Pancreas (tissue), 10 donors: Measurements from ENCODE around the gene DNTT. TPM values are rescaled to one million over a fixed set of nuclear protein-coding genes. Genes with fewer than 3 reads are reported as not detected.
A peak's percentile ranks its signal among the peaks of the same experiment; 100 is the strongest.

Source experiments
- ATAC-seq, 4 donors: fragments of 200-7000 bp; cut with Tn5 transposase; one replicate each; pipeline versions ENCODE4 v1.8.0 to v1.9.1; 2020; ENCODE audit warnings: mild to moderate bottlenecking in 4 of 4, moderate library complexity in 4 of 4
- DNase-seq, 6 donors: peaks; one replicate each; pipeline ENCODE4 v3.0.0-alpha.2; 2020
- FAIRE-seq: peaks from 2 replicates; lab custom pipeline; 2012; peaks lifted over from hg19 to GRCh38; lab: Jason Lieb, UNC
- H3K27ac ChIP-seq, 4 donors: fragments of 200-600 bp; sonication (generic); 1 replicate in 3 of 4; 2 replicates in 1 of 4; pipeline versions ENCODE4 v1.5.0 to v1.8.0; 2020
- H3K27me3 ChIP-seq, 4 donors: fragments of 200-600 bp; one replicate each; pipeline ENCODE4 v1.8.0; 2021
- H3K36me3 ChIP-seq, 3 donors: fragments of 200-600 bp; sonication (generic) in 1 of 3; one replicate each; pipeline versions ENCODE4 v1.5.0 to v1.8.0; 2020 to 2021
- H3K4me1 ChIP-seq, 3 donors: fragments of 200-600 bp; one replicate each; pipeline ENCODE4 v1.8.0; 2021
- H3K4me3 ChIP-seq, 4 donors: fragments of 200-600 bp; sonication (generic) in 2 of 4; one replicate each; pipeline versions ENCODE4 v1.5.0 to v1.8.0; 2020 to 2021
- H3K9me3 ChIP-seq, 4 donors: fragments of 200-600 bp; one replicate each; pipeline ENCODE4 v1.8.0; 2021
- WGBS, 2 donors: extraction: QIAGEN DNeasy Blood & Tissue Kit; methylation state at CpG; one replicate each; pipeline ENCODE4 v1.1.7; 2013; 5-methylcytosine and 5-hydroxymethylcytosine counted together
- intact Hi-C, 3 donors: fragments of 100-400 bp; cut with DNase I; formaldehyde crosslinking; loops; one replicate each; pipeline versions ENCODE4 v1.11.1 to v1.14.2; 2022
- polyA plus RNA-seq, 2 donors: library from polyadenylated mRNA; stranded (reverse); fragments of 200-250 nt; gene quantifications; one replicate each; pipeline ENCODE4 v1.2.3, GENCODE V29; 2013
- total RNA-seq, 6 donors: library from RNA; stranded (reverse); fragmentation: NEBNext Ultra II Directional in 4 of 6; extraction: Animal tissue kit (Norgen Biotek cat#: 25700) in 4 of 6; gene quantifications; one replicate each; pipeline versions ENCODE4 v1.2.1 to v1.2.4, GENCODE V29; 2021 to 2023
- TF ChIP-seq, protein P1 (sequence below), 4 donors: fragments of 200-600 bp; sonication (generic) in 3 of 4; IDR thresholded peaks; one replicate each; pipeline versions ENCODE4 v1.5.0 to v1.8.0; 2021; ENCODE audit warnings: antibody characterized with exemption in 4 of 4
- donor health status: healthy with polysubstance abuse.
- donor health status: DM: no; HTN: no; CAD: no; lungs with moderate emphysema.
- donor health status: DM: no; HTN: no; CAD: no.
- donor health status: control.
- donor health status: control.
- donor health status: Bipolar disorder and iron deficiency.
- donor health status: DM: yes; HTN: yes; CAD: no.
- donor health status: DM: no; HTN: no; CAD: no.
- donor health status: DM: no; HTN: no; CAD: no.
- donor health status: DM: yes; HTN: yes; CAD: no.

Gene DNTT
- total and polyA plus RNA-seq, 8 donors, result 0.12 TPM; not detected in 7

DNA sequence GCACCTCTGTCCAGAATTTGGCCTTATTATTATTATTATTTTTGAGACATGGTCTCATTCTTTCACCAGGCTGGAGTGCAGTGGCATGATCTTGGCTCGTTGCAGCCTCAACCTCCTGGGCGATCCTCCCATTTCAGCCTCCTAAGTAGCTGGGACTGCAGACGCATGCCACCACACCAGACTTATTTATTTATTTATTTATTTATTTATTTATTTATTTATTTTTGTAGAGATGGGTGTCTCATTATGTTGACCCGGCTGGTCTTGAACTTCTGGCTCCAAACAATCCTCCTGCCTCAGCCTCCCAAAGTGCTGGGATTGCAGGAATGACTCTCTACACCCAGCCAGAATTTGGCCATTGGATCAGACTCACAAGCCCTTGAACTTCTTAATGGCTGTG lies 39.3 kb upstream of the DNTT start:
- Histone ChIP-seq H3K9me3 (no peaks in the 10 kb centered on the region), H3K27ac (no peak overlapping the region), H3K36me3 (no peaks in the 10 kb centered on the region), H3K4me1 (peaks cover 7 to 35% (median 34%) of the 10 kb centered on the region in 3 donors), H3K4me3 (no peak overlapping the region), H3K27me3 (no peaks in the 10 kb centered on the region)
- DNase-seq (no peak), FAIRE-seq (no peak), ATAC-seq (no peak)
- intact Hi-C loops, result no loop called here
- WGBS, 2 donors, result 95 to 97% methylated on average over 4 of the region's 4 CpGs
- TF ChIP-seq, protein P1, sequence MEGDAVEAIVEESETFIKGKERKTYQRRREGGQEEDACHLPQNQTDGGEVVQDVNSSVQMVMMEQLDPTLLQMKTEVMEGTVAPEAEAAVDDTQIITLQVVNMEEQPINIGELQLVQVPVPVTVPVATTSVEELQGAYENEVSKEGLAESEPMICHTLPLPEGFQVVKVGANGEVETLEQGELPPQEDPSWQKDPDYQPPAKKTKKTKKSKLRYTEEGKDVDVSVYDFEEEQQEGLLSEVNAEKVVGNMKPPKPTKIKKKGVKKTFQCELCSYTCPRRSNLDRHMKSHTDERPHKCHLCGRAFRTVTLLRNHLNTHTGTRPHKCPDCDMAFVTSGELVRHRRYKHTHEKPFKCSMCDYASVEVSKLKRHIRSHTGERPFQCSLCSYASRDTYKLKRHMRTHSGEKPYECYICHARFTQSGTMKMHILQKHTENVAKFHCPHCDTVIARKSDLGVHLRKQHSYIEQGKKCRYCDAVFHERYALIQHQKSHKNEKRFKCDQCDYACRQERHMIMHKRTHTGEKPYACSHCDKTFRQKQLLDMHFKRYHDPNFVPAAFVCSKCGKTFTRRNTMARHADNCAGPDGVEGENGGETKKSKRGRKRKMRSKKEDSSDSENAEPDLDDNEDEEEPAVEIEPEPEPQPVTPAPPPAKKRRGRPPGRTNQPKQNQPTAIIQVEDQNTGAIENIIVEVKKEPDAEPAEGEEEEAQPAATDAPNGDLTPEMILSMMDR (IDR thresholded peaks at IDR 0.05), result no peak

DNA sequence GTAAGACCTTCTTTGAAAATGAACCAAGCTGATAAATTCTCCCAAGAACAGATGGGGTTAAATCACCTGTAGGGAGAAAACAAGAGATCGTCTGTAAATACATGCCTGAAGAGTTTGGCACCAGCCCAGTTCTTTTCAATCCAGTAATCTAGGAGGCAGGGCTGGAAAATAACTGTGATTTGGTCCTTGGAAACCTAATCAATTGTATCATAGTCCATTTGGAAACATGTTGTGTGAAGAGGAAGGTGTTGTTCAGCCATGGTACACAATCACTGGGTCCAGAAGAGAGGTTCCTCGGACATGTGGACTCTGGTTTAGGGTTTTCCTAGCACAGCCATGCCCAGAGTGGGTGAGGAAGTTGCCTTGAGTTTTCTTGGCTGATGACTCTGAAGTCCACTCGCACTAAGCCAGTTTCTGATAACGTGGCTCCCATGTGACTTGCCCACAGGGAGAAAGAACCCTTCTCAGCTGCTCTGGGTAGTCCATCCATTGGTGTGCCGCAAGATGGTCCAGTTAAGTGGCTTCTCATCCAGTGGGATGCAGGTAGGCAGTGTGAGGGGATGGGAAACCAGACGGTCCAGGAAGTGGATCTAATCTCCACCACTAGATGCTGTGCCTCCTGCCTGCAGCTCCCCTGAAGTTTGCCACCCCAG lies 38.0 kb upstream of the DNTT start:
- DNase-seq, result no peak
- ATAC-seq, result peak in 2 of 4 donors; percentile 20 to 33
- Histone ChIP-seq H3K4me3 (no peak overlapping the region), H3K36me3 (no peaks in the 10 kb centered on the region), H3K9me3 (no peaks in the 10 kb centered on the region), H3K4me1 (peaks cover 7 to 34% (median 26%) of the 10 kb centered on the region in 3 donors), H3K27ac (no peak overlapping the region), H3K27me3 (no peaks in the 10 kb centered on the region)
- intact Hi-C loops, result no loop called here
- TF ChIP-seq, protein P1 (IDR thresholded peaks at IDR 0.05), result no peak
- no peak for FAIRE-seq
- 33 to 35% methylated on average over 6 of the region's 6 CpGs for WGBS, 2 donors

GRCh38 chr10:96267234-96267705 lies 37.0 kb upstream of the DNTT start:
- H3K9me3 ChIP-seq, result no peaks in the 10 kb centered on the region
- ATAC-seq (no peak), FAIRE-seq (no peak), DNase-seq (no peak)
- TF ChIP-seq, protein P1 (IDR thresholded peaks at IDR 0.05), result no peak
- WGBS, 2 donors, result 72 to 75% methylated on average over 4 of the region's 4 CpGs
- intact Hi-C loops, result no loop called here
- H3K4me1 ChIP-seq, result peaks cover 13 to 41% (median 33%) of the 10 kb centered on the region in 3 donors
- H3K27me3 ChIP-seq, result no peaks in the 10 kb centered on the region
- H3K4me3 ChIP-seq, result no peak overlapping the region
- H3K36me3 ChIP-seq, result no peaks in the 10 kb centered on the region
- H3K27ac ChIP-seq, result no peak overlapping the region

- intact Hi-C loops, result no loop called here
- TF ChIP-seq, protein P1 (IDR thresholded peaks at IDR 0.05), result no peak
- ATAC-seq (no peak), FAIRE-seq (no peak), DNase-seq (no peak)
- WGBS, 2 donors, result 55 to 58% methylated on average over 2 of the region's 2 CpGs
- Histone ChIP-seq H3K27ac (no peak overlapping the region), H3K4me1 (peaks cover 23 to 43% (median 42%) of the 10 kb centered on the region in 3 donors), H3K27me3 (no peaks in the 10 kb centered on the region), H3K36me3 (no peaks in the 10 kb centered on the region), H3K9me3 (no peaks in the 10 kb centered on the region), H3K4me3 (no peak overlapping the region)
These were observed 35.8 kb upstream of the DNTT start for GRCh38 chr10:96268341-96268909.
